Activated CD4-positive, alpha-beta T cell treated with anti-CD3 and anti-CD28 coated beads, Interleukin-2, amount 10 ng/mL, durations not matched to agents 24 days and 14 days (primary cell): Measurements from ENCODE around the gene PKP3. TPM values are rescaled to one million over a fixed set of nuclear protein-coding genes. Genes with fewer than 3 reads are reported as not detected.
A peak's percentile ranks its signal among the peaks of the same experiment; 100 is the strongest.
"Not testable (repeated sequence)": the region's sequence is repeated elsewhere in the genome, so short reads cannot be mapped to it uniquely, and the experiment has no call there.

Experiments used
- DNase-seq: peaks from one replicate; pipeline ENCODE4 v3.0.0; 2022
- H3K27ac Mint-ChIP-seq: one replicate; pipeline ENCODE4 v1.8.0; 2022; ENCODE audit warnings: mild to moderate bottlenecking, mixed read lengths
- H3K27me3 Mint-ChIP-seq: one replicate; pipeline ENCODE4 v1.8.0; 2022; ENCODE audit warnings: mixed read lengths
- H3K36me3 Mint-ChIP-seq: one replicate; pipeline ENCODE4 v1.8.0; 2022; ENCODE audit warnings: low read depth, mild to moderate bottlenecking, mixed read lengths
- H3K4me1 Mint-ChIP-seq: one replicate; pipeline ENCODE4 v1.8.0; 2021; ENCODE audit warnings: mixed read lengths
- H3K4me3 Mint-ChIP-seq: one replicate; pipeline ENCODE4 v1.8.0; 2022; ENCODE audit warnings: mild to moderate bottlenecking, moderate library complexity, mixed read lengths
- H3K9me3 Mint-ChIP-seq: one replicate; pipeline ENCODE4 v1.8.0; 2021; ENCODE audit warnings: mixed read lengths
- intact Hi-C: fragments of 100-400 bp; cut with micrococcal nuclease; formaldehyde crosslinking; loops from one replicate; pipeline ENCODE4 v1.15.1; 2023
- total RNA-seq: library from RNA; stranded (reverse); gene quantifications from 2 replicates; pipeline ENCODE4 v1.2.3, GENCODE V29; 2022

Gene PKP3
- total RNA-seq, 1 donor from 2014 or later: not detected

- no peaks in the 10 kb centered on the region for H3K36me3 Mint-ChIP-seq
- no peaks in the 10 kb centered on the region for H3K9me3 Mint-ChIP-seq
- no peak for DNase-seq
- intact Hi-C loops: loop anchor here (5.0 kb wide), 2 partner anchors 89 to 149 kb away; partner anchors contain the start of genes BET1L and RIC8A
- H3K4me1 Mint-ChIP-seq: peaks cover 22% of the 10 kb centered on the region
- H3K4me3 Mint-ChIP-seq: no peak overlapping the region
- no peak overlapping the region for H3K27ac Mint-ChIP-seq
- H3K27me3 Mint-ChIP-seq: peaks cover 5% of the 10 kb centered on the region
These were observed 37.4 kb upstream of the PKP3 start for GRCh38 chr11:356610-357009.

- Mint-ChIP-seq H3K27me3 (peaks cover 5% of the 10 kb centered on the region), H3K4me1 (peaks cover 20% of the 10 kb centered on the region), H3K27ac (no peak overlapping the region), H3K36me3 (no peaks in the 10 kb centered on the region), H3K9me3 (no peaks in the 10 kb centered on the region), H3K4me3 (no peak overlapping the region)
- intact Hi-C loops: loop anchor here (5.0 kb wide), 2 partner anchors 90 to 150 kb away; partner anchors contain the start of genes BET1L and RIC8A
- DNase-seq: no peak
These were observed 36.4 kb upstream of the PKP3 start for GRCh38 chr11:357582-357981.

- intact Hi-C loops: loop anchor here (5.0 kb wide), 2 partner anchors 91 to 151 kb away; partner anchors contain the start of genes BET1L and RIC8A
- Mint-ChIP-seq H3K4me3 (no peak overlapping the region), H3K27me3 (peaks cover 5% of the 10 kb centered on the region), H3K4me1 (peaks cover 14% of the 10 kb centered on the region), H3K36me3 (no peaks in the 10 kb centered on the region), H3K9me3 (no peaks in the 10 kb centered on the region), H3K27ac (no peak overlapping the region)
- DNase-seq: no peak
These were observed 35.7 kb upstream of the PKP3 start for GRCh38 chr11:358129-358800.

- intact Hi-C loops: loop anchor here (5.0 kb wide), 2 partner anchors 92 to 152 kb away; partner anchors contain the start of genes BET1L and RIC8A
These were observed 34.8 kb upstream of the PKP3 start for GRCh38 chr11:359181-359714.

GRCh38 chr11:360326-361280 lies 33.4 kb upstream of the PKP3 start:
- Mint-ChIP-seq H3K27ac (no peak overlapping the region), H3K4me3 (no peak overlapping the region), H3K9me3 (no peaks in the 10 kb centered on the region), H3K27me3 (peaks cover 8% of the 10 kb centered on the region), H3K4me1 (peaks cover 2% of the 10 kb centered on the region), H3K36me3 (no peaks in the 10 kb centered on the region)
- DNase-seq: no peak
- intact Hi-C loops: no loop called here

More at GRCh38 chr11:359181-359714, 34.8 kb upstream of the PKP3 start:
- no peaks in the 10 kb centered on the region for H3K36me3 Mint-ChIP-seq
- no peaks in the 10 kb centered on the region for H3K9me3 Mint-ChIP-seq
- no peak overlapping the region for H3K27ac Mint-ChIP-seq
- no peak overlapping the region for H3K4me3 Mint-ChIP-seq
- DNase-seq: no peak
- peaks cover 5% of the 10 kb centered on the region for H3K27me3 Mint-ChIP-seq
- peaks cover 7% of the 10 kb centered on the region for H3K4me1 Mint-ChIP-seq

GRCh38 chr11:362642-363442 lies 31.2 kb upstream of the PKP3 start:
- Mint-ChIP-seq H3K4me3 (no peak overlapping the region), H3K9me3 (no peaks in the 10 kb centered on the region), H3K36me3 (no peaks in the 10 kb centered on the region), H3K27me3 (peaks cover 26% of the 10 kb centered on the region), H3K4me1 (peaks cover 3% of the 10 kb centered on the region), H3K27ac (no peak overlapping the region)
- no peak for DNase-seq
- intact Hi-C loops: loop anchor here (1.0 kb wide), 1 partner anchor 113 kb away; no protein-coding TSS in a partner anchor

- intact Hi-C loops, H3K27ac Mint-ChIP-seq, H3K9me3 Mint-ChIP-seq, DNase-seq, H3K36me3 Mint-ChIP-seq, H3K4me3 Mint-ChIP-seq, H3K4me1 Mint-ChIP-seq: not testable (repeated sequence)
- H3K27me3 Mint-ChIP-seq: peaks cover 32% of the 10 kb centered on the region
These were observed 30.6 kb upstream of the PKP3 start for GRCh38 chr11:363443-363805.

- Mint-ChIP-seq H3K27me3 (peaks cover 34% of the 10 kb centered on the region), H3K36me3 (peaks cover 1% of the 10 kb centered on the region), H3K4me1 (peaks cover 8% of the 10 kb centered on the region), H3K4me3 (no peak overlapping the region), H3K9me3 (no peaks in the 10 kb centered on the region), H3K27ac (no peak overlapping the region)
- intact Hi-C loops: no loop called here
- peak; percentile 83 for DNase-seq
These were observed 29.9 kb upstream of the PKP3 start for GRCh38 chr11:363948-364761.

- no peaks in the 10 kb centered on the region for H3K9me3 Mint-ChIP-seq
- DNase-seq: no peak
- peaks cover 1% of the 10 kb centered on the region for H3K36me3 Mint-ChIP-seq
- H3K27me3 Mint-ChIP-seq: peaks cover 31% of the 10 kb centered on the region
- H3K4me1 Mint-ChIP-seq: peaks cover 6% of the 10 kb centered on the region
- no peak overlapping the region for H3K4me3 Mint-ChIP-seq
- no peak overlapping the region for H3K27ac Mint-ChIP-seq
- intact Hi-C loops: no loop called here
These were observed 28.9 kb upstream of the PKP3 start for GRCh38 chr11:364991-365725.

- H3K4me3 Mint-ChIP-seq: no peak overlapping the region
- DNase-seq: no peak
- peaks cover 38% of the 10 kb centered on the region for H3K27me3 Mint-ChIP-seq
These were observed 28.2 kb upstream of the PKP3 start for GRCh38 chr11:365831-366230.

GRCh38 chr11:367956-368413 lies 26.0 kb upstream of the PKP3 start:
- no peak overlapping the region for H3K27ac Mint-ChIP-seq
- H3K9me3 Mint-ChIP-seq: no peaks in the 10 kb centered on the region
- DNase-seq: no peak
- H3K4me3 Mint-ChIP-seq: peak overlapping the region; percentile 83
- peaks cover 3% of the 10 kb centered on the region for H3K36me3 Mint-ChIP-seq
- peaks cover 42% of the 10 kb centered on the region for H3K27me3 Mint-ChIP-seq
- intact Hi-C loops: no loop called here
- H3K4me1 Mint-ChIP-seq: peaks cover 7% of the 10 kb centered on the region

More at GRCh38 chr11:365831-366230, 28.2 kb upstream of the PKP3 start:
- Mint-ChIP-seq H3K36me3 (peaks cover 1% of the 10 kb centered on the region), H3K27ac (no peak overlapping the region), H3K4me1 (peaks cover 6% of the 10 kb centered on the region), H3K9me3 (no peaks in the 10 kb centered on the region)
- intact Hi-C loops: no loop called here
